RPMI7951 (cell line): ENCODE measurements around the gene TBKBP1. TPM values are rescaled to one million over a fixed set of nuclear protein-coding genes. Genes with fewer than 3 reads are reported as not detected.

Experiments used
- DNase-seq: peaks from one replicate; pipeline ENCODE4 v3.0.0-alpha.2; 2012; ENCODE audit warnings: low read depth
- total RNA-seq: library from RNA; depleted of rRNA; stranded (reverse); fragments of >200 nt; shearing (Covaris generic); gene quantifications from 2 replicates; pipeline ENCODE4 v1.2.3, GENCODE V29; 2014; rRNA removed

Gene TBKBP1
- total RNA-seq: 0.48 and 1.3 TPM in 2 replicates

- DNase-seq: no peak
Measured at GRCh38 chr17:47693731-47694580, at the start of gene TBKBP1. TSS of gene TBKBP1 (plus strand) at chr17:47694161. CDS start at chr17:47696113, 1,952 bp downstream.

GRCh38 chr17:47644324-47644723, 49.6 kb upstream of the TBKBP1 start:
- DNase-seq: no peak

- peak; percentile 100 for DNase-seq
Measured at GRCh38 chr17:47649153-47649971, 44.6 kb upstream of the TBKBP1 start, which contains the start of gene KPNB1. TSS of gene KPNB1 (plus strand) at chr17:47649919. CDS start at chr17:47650245, 326 bp downstream.

GRCh38 chr17:47649972-47650524, 43.9 kb upstream of the TBKBP1 start:
- no peak for DNase-seq

- DNase-seq: peak; percentile 97
Measured at GRCh38 chr17:47650525-47651522, 43.1 kb upstream of the TBKBP1 start.

GRCh38 chr17:47651704-47652103, 42.3 kb upstream of the TBKBP1 start:
- DNase-seq: no peak

GRCh38 chr17:47652570-47652969, 41.4 kb upstream of the TBKBP1 start:
- no peak for DNase-seq

GRCh38 chr17:47653442-47653841, 40.5 kb upstream of the TBKBP1 start:
- DNase-seq: no peak

GRCh38 chr17:47654991-47655390, 39.0 kb upstream of the TBKBP1 start:
- no peak for DNase-seq

GRCh38 chr17:47660064-47660492, 33.9 kb upstream of the TBKBP1 start:
- DNase-seq: no peak

- peak; percentile 43 for DNase-seq
Measured at GRCh38 chr17:47663912-47664623, 29.9 kb upstream of the TBKBP1 start.

GRCh38 chr17:47664624-47664941, 29.4 kb upstream of the TBKBP1 start:
- no peak for DNase-seq

- no peak for DNase-seq
Measured at GRCh38 chr17:47665655-47666054, 28.3 kb upstream of the TBKBP1 start.

- DNase-seq: no peak
Measured at GRCh38 chr17:47669081-47669480, 24.9 kb upstream of the TBKBP1 start.

GRCh38 chr17:47670064-47670463, 23.9 kb upstream of the TBKBP1 start:
- no peak for DNase-seq

- no peak for DNase-seq
Measured at GRCh38 chr17:47674499-47674898, 19.5 kb upstream of the TBKBP1 start.

GRCh38 chr17:47675380-47676198, 18.4 kb upstream of the TBKBP1 start:
- DNase-seq: no peak

GRCh38 chr17:47676199-47676472, 17.8 kb upstream of the TBKBP1 start:
- DNase-seq: no peak

- DNase-seq: no peak
Measured at GRCh38 chr17:47676510-47677165, 17.3 kb upstream of the TBKBP1 start.
